AG09309 (cell line): ENCODE data around the gene GPHN.

Experiments
- DNase-seq: peaks from one replicate; pipeline ENCODE4 v3.0.0-alpha.2; 2010; ENCODE audit warnings: low read depth
- H3K4me3 ChIP-seq: 2 replicates; pipeline ENCODE4 v1.5.1; 2011; ENCODE audit warnings: mild to moderate bottlenecking, low read depth, low read length, moderate library complexity; ENCODE audit not compliant: control insufficient read depth
- CTCF ChIP-seq: IDR thresholded peaks from 2 replicates; pipeline ENCODE4 v1.5.1; 2011; ENCODE audit warnings: mild to moderate bottlenecking, low read depth, low read length, inconsistent platforms; ENCODE audit not compliant: insufficient read depth, control insufficient read depth; ENCODE audit errors: missing control alignments

The GPHN gene

GRCh38 chr14:67186789-67187584, 679.0 kb downstream of the GPHN start:
- DNase-seq = peak; percentile 45
- H3K4me3 ChIP-seq = no peak overlapping the region

GRCh38 chr14:67187826-67188225, 679.9 kb downstream of the GPHN start:
- no peak for DNase-seq
- H3K4me3 ChIP-seq = no peak overlapping the region

More at GRCh38 chr14:67186789-67187584, 679.0 kb downstream of the GPHN start:
- TF ChIP-seq CTCF = no peak

GRCh38 chr14:67188326-67188725, 680.4 kb downstream of the GPHN start:
- TF ChIP-seq CTCF = no peak
- no peak for DNase-seq

More at GRCh38 chr14:67187826-67188225, 679.9 kb downstream of the GPHN start:
- TF ChIP-seq CTCF = no peak

GRCh38 chr14:67191768-67192290, 683.9 kb downstream of the GPHN start:
- no peak for DNase-seq
- TF ChIP-seq CTCF = no peak
- H3K4me3 ChIP-seq = no peak overlapping the region

More at GRCh38 chr14:67188326-67188725, 680.4 kb downstream of the GPHN start:
- no peak overlapping the region for H3K4me3 ChIP-seq

GRCh38 chr14:67192366-67192765, 684.4 kb downstream of the GPHN start:
- DNase-seq = no peak
- no peak for TF ChIP-seq CTCF
- no peak overlapping the region for H3K4me3 ChIP-seq

- no peak overlapping the region for H3K4me3 ChIP-seq
- no peak for TF ChIP-seq CTCF
- no peak for DNase-seq
These were observed 687.3 kb downstream of the GPHN start for GRCh38 chr14:67195279-67195678.
